KMS-11 (cell line): Measurements from ENCODE around the gene CAPZB.

Experiments
- H2AFZ ChIP-seq: fragments of 200-600 bp; sonication (generic); 2 replicates; pipeline ENCODE4 v1.6.1; 2016; ENCODE audit warnings: antibody characterized with exemption, mixed run types, low read depth
- H3K27ac ChIP-seq: fragments of 200-600 bp; sonication (generic); 2 replicates; pipeline ENCODE4 v1.6.1; 2016; ENCODE audit warnings: mild to moderate bottlenecking, mixed run types
- H3K27me3 ChIP-seq: fragments of 200-600 bp; sonication (generic); 2 replicates; pipeline ENCODE4 v1.6.1; 2017; ENCODE audit warnings: mild to moderate bottlenecking, low read depth, mixed run types, moderate library complexity; ENCODE audit not compliant: insufficient read depth
- H3K36me3 ChIP-seq: fragments of 200-600 bp; sonication (generic); 2 replicates; pipeline ENCODE4 v1.6.1; 2017; ENCODE audit warnings: mild to moderate bottlenecking, mixed run types; ENCODE audit not compliant: insufficient read depth
- H3K4me1 ChIP-seq: fragments of 200-600 bp; sonication (generic); 2 replicates; pipeline ENCODE4 v1.6.1; 2016; ENCODE audit warnings: mild to moderate bottlenecking, low read depth, mixed run types; ENCODE audit not compliant: poor library complexity, severe bottlenecking
- H3K4me2 ChIP-seq: fragments of 200-600 bp; sonication (generic); 2 replicates; pipeline ENCODE4 v1.7.0; 2016; ENCODE audit warnings: mild to moderate bottlenecking, mixed run types
- H3K4me3 ChIP-seq: fragments of 200-600 bp; sonication (generic); IDR thresholded peaks from 2 replicates; pipeline ENCODE4 v1.6.1; 2017; ENCODE audit warnings: low read depth, low read length, mixed read lengths; ENCODE audit not compliant: insufficient read depth
- H3K79me2 ChIP-seq: fragments of 200-600 bp; sonication (generic); 2 replicates; pipeline ENCODE4 v1.6.1; 2016; ENCODE audit warnings: low read depth, mixed run types; ENCODE audit not compliant: insufficient read depth
- H3K9ac ChIP-seq: fragments of 200-600 bp; sonication (generic); 2 replicates; pipeline ENCODE4 v1.6.1; 2016; ENCODE audit warnings: mild to moderate bottlenecking, mixed run types
- H4K20me1 ChIP-seq: fragments of 200-600 bp; sonication (generic); 2 replicates; pipeline ENCODE4 v1.6.1; 2016; ENCODE audit warnings: mild to moderate bottlenecking, mixed run types; ENCODE audit not compliant: insufficient read depth
- TF ChIP-seq, protein P1 (sequence below): fragments of 200-600 bp; sonication (generic); conservative IDR thresholded peaks from 2 replicates; pipeline ENCODE4 v1.6.1; 2017; ENCODE audit warnings: low read depth, mild to moderate bottlenecking, antibody characterized with exemption, low read length, moderate library complexity, mixed read lengths

CAPZB gene

GRCh38 chr1:19448491-19449439, 36.6 kb downstream of the CAPZB start:
- no peak overlapping the region for H3K27ac ChIP-seq
- H3K27me3 ChIP-seq: no peaks in the 10 kb centered on the region
- H3K4me3 ChIP-seq: no peak overlapping the region
- H3K4me2 ChIP-seq: no peak overlapping the region
- no peaks in the 10 kb centered on the region for H3K36me3 ChIP-seq
- H3K79me2 ChIP-seq: peaks cover 46% of the 10 kb centered on the region; the same call in 1 of the 2 replicates
- H3K9ac ChIP-seq: no peak overlapping the region
- H2AFZ ChIP-seq: no peak overlapping the region
- H3K4me1 ChIP-seq: peaks cover 29% of the 10 kb centered on the region
- no peaks in the 10 kb centered on the region for H4K20me1 ChIP-seq
- TF ChIP-seq, protein P1, sequence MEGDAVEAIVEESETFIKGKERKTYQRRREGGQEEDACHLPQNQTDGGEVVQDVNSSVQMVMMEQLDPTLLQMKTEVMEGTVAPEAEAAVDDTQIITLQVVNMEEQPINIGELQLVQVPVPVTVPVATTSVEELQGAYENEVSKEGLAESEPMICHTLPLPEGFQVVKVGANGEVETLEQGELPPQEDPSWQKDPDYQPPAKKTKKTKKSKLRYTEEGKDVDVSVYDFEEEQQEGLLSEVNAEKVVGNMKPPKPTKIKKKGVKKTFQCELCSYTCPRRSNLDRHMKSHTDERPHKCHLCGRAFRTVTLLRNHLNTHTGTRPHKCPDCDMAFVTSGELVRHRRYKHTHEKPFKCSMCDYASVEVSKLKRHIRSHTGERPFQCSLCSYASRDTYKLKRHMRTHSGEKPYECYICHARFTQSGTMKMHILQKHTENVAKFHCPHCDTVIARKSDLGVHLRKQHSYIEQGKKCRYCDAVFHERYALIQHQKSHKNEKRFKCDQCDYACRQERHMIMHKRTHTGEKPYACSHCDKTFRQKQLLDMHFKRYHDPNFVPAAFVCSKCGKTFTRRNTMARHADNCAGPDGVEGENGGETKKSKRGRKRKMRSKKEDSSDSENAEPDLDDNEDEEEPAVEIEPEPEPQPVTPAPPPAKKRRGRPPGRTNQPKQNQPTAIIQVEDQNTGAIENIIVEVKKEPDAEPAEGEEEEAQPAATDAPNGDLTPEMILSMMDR: no peak

GRCh38 chr1:19447550-19447949, 37.8 kb downstream of the CAPZB start:
- Histone ChIP-seq H3K9ac (no peak overlapping the region), H3K27ac (no peak overlapping the region), H3K27me3 (no peaks in the 10 kb centered on the region), H3K4me3 (no peak overlapping the region), H2AFZ (no peak overlapping the region), H3K79me2 (peaks cover 47% of the 10 kb centered on the region; the same call in 1 of the 2 replicates), H4K20me1 (no peaks in the 10 kb centered on the region), H3K36me3 (no peaks in the 10 kb centered on the region), H3K4me2 (no peak overlapping the region), H3K4me1 (peaks cover 29% of the 10 kb centered on the region)
- TF ChIP-seq, protein P1: no peak

GRCh38 chr1:19445417-19446342, 39.7 kb downstream of the CAPZB start:
- Histone ChIP-seq H3K9ac (no peak overlapping the region), H3K4me1 (peaks cover 29% of the 10 kb centered on the region), H3K79me2 (peaks cover 40% of the 10 kb centered on the region; the same call in 1 of the 2 replicates), H3K27ac (no peak overlapping the region), H2AFZ (no peak overlapping the region), H3K36me3 (no peaks in the 10 kb centered on the region), H4K20me1 (no peaks in the 10 kb centered on the region), H3K27me3 (no peaks in the 10 kb centered on the region), H3K4me2 (no peak overlapping the region), H3K4me3 (no peak overlapping the region)
- TF ChIP-seq, protein P1: no peak

GRCh38 chr1:19444296-19445021, 40.9 kb downstream of the CAPZB start:
- Histone ChIP-seq H3K36me3 (no peaks in the 10 kb centered on the region), H3K9ac (no peak overlapping the region), H2AFZ (no peak overlapping the region), H4K20me1 (no peaks in the 10 kb centered on the region), H3K27me3 (no peaks in the 10 kb centered on the region), H3K27ac (no peak overlapping the region), H3K4me3 (no peak overlapping the region), H3K4me1 (peaks cover 28% of the 10 kb centered on the region), H3K79me2 (peaks cover 44% of the 10 kb centered on the region; the same call in 1 of the 2 replicates), H3K4me2 (no peak overlapping the region)
- TF ChIP-seq, protein P1: no peak
